ENCODE measurements around the gene CABLES1. TPM values are rescaled to one million over a fixed set of nuclear protein-coding genes. Genes with fewer than 3 reads are reported as not detected.
"Not testable (repeated sequence)": the region's sequence is repeated elsewhere in the genome, so short reads cannot be mapped to it uniquely, and the experiment has no call there.

CABLES1 gene
- total RNA-seq, 4 donors from 2014 or later = 8.5 to 12.6 (median 9.2) TPM

DNA sequence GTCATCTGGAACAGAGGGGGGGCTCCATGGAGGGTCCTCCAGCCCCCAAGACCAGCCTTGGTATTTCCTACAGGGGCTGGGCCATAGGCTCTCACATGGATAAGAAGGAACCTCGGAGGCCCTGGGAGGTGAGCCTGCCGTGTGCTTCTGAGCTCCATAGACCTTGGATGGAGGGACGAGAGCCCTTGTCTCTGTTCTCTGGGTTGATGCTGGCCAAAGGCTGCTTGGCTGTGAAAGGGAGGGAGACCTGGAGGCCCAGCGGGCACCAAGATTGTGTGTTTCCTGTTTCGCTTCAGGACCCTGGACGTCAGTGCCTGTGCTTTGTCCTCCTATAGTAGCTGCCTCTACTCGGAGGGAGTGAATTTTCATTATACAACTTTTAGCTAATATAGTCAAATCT is 20.8 kb downstream of the CABLES1 start:
- intact Hi-C loops (cut with DNase I; ENCODE audit: low total_unique reads) = no loop called here
- DNase-seq = no peak
- TF ChIP-seq POLR2A (IDR thresholded peaks at IDR 0.05) = no peak
- TF ChIP-seq, protein P1, sequence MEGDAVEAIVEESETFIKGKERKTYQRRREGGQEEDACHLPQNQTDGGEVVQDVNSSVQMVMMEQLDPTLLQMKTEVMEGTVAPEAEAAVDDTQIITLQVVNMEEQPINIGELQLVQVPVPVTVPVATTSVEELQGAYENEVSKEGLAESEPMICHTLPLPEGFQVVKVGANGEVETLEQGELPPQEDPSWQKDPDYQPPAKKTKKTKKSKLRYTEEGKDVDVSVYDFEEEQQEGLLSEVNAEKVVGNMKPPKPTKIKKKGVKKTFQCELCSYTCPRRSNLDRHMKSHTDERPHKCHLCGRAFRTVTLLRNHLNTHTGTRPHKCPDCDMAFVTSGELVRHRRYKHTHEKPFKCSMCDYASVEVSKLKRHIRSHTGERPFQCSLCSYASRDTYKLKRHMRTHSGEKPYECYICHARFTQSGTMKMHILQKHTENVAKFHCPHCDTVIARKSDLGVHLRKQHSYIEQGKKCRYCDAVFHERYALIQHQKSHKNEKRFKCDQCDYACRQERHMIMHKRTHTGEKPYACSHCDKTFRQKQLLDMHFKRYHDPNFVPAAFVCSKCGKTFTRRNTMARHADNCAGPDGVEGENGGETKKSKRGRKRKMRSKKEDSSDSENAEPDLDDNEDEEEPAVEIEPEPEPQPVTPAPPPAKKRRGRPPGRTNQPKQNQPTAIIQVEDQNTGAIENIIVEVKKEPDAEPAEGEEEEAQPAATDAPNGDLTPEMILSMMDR (IDR thresholded peaks at IDR 0.05) = no peak

DNA sequence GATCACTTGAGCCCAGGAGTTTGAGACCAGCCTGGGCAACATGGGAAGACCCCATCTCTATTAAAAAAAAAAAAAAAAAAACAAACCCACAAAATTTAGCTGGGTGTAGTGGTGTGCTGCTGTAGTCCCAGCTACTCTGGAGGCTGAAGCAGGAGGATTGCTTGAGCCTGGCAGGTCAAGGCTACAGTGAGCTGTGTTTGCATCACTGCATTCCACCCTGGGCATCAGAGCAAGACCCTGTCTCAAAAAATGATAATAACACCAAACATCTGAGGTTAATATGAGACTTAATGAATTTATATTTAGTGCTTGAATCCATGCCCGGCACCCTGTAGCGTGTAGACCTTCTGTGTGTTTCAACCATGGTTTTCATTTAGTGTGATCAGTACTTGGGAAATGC is 22.8 kb downstream of the CABLES1 start:
- H3K27me3 ChIP-seq = no peaks in the 10 kb centered on the region
- no peaks in the 10 kb centered on the region for H3K9me3 ChIP-seq
- no peak overlapping the region for H3K4me3 ChIP-seq
- intact Hi-C loops (cut with DNase I; ENCODE audit: low total_unique reads) = no loop called here
- DNase-seq = no peak
- no peaks in the 10 kb centered on the region for H3K4me1 ChIP-seq
- H3K36me3 ChIP-seq = no peaks in the 10 kb centered on the region
- H3K27ac ChIP-seq = no peak overlapping the region
- no peak for TF ChIP-seq POLR2A (IDR thresholded peaks at IDR 0.05)
- TF ChIP-seq, protein P1 (IDR thresholded peaks at IDR 0.05) = no peak

More for the DNA sequence above, 20.8 kb downstream of the CABLES1 start:
- Histone ChIP-seq H3K9me3 (no peaks in the 10 kb centered on the region), H3K36me3 (no peaks in the 10 kb centered on the region), H3K27ac (no peak overlapping the region), H3K4me1 (no peaks in the 10 kb centered on the region), H3K27me3 (no peaks in the 10 kb centered on the region), H3K4me3 (no peak overlapping the region)

DNA sequence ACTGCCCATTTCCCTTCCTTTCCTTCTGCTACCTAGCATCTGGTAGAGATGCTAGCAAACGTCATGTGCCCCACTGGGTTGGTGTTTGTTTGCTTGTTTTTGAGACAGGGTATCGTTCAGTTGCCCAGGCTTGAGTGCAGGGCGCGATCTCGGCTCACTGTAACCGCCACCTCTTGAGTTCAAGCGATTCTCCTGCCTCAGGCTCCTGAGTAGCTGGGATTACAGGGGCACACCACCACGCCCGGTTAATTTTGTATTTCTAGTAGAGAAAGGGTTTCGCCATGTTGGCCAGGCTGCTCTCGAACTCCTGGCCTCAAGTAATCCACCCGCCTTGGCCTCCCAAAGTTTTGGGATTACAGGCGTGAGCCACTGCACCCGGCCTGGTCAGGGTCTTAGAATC is 23.6 kb downstream of the CABLES1 start:
- H3K36me3 ChIP-seq; intact Hi-C loops (cut with DNase I; ENCODE audit: low total_unique reads); H3K4me3 ChIP-seq; H3K9me3 ChIP-seq; H3K27me3 ChIP-seq; DNase-seq; H3K27ac ChIP-seq; H3K4me1 ChIP-seq: not testable (repeated sequence)

- H3K27me3 ChIP-seq = no peaks in the 10 kb centered on the region
- no peaks in the 10 kb centered on the region for H3K9me3 ChIP-seq
- no peaks in the 10 kb centered on the region for H3K4me1 ChIP-seq
- intact Hi-C loops (cut with DNase I; ENCODE audit: low total_unique reads) = no loop called here
- TF ChIP-seq, protein P1 (IDR thresholded peaks at IDR 0.05) = no peak
- TF ChIP-seq POLR2A (IDR thresholded peaks at IDR 0.05) = no peak
- no peak overlapping the region for H3K27ac ChIP-seq
- DNase-seq = no peak
- H3K36me3 ChIP-seq = no peaks in the 10 kb centered on the region
- no peak overlapping the region for H3K4me3 ChIP-seq
Measured at GRCh38 chr18:23159344-23159743, 24.1 kb downstream of the CABLES1 start.

GRCh38 chr18:23162473-23162872 is 27.2 kb downstream of the CABLES1 start:
- Histone ChIP-seq H3K27ac (no peak overlapping the region), H3K27me3 (no peaks in the 10 kb centered on the region), H3K4me3 (no peak overlapping the region), H3K9me3 (no peaks in the 10 kb centered on the region), H3K4me1 (no peaks in the 10 kb centered on the region), H3K36me3 (no peaks in the 10 kb centered on the region)
- no peak for TF ChIP-seq POLR2A (IDR thresholded peaks at IDR 0.05)
- TF ChIP-seq, protein P1 (IDR thresholded peaks at IDR 0.05) = no peak
- intact Hi-C loops (cut with DNase I; ENCODE audit: low total_unique reads) = no loop called here
- DNase-seq = no peak

All from uterus (tissue), 4 donors.